ENCODE results near the gene TMEM86A.
"Not testable (repeated sequence)": the region's sequence is repeated elsewhere in the genome, so short reads cannot be mapped to it uniquely, and the experiment has no call there.

The TMEM86A gene

DNA sequence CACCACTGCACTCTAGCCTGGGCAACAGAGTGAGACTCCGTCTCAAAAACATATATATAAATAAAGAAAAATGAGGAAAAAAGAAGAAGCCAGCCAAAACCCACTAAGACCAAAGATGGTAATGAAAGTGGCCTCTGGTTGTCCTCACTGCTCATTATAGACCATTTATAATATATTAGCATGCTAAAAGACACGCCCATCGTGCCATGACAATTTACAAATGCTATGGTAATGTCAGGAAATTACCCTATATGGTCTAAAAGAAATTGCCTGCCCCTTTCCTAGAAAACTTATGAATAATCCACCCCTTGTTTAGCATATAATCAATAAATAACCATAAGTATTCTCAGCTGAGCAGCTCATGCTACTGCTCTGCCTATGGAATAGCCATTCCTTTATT is 16.1 kb upstream of the TMEM86A start:
- no peaks in the 10 kb centered on the region for H3K9me3 ChIP-seq (ENCODE audit: insufficient read depth, low read length)
- H3K27ac ChIP-seq (ENCODE audit: low read length): no peak overlapping the region
- H3K4me1 ChIP-seq (ENCODE audit: low read length): no peaks in the 10 kb centered on the region
- no peak overlapping the region for H2AFZ ChIP-seq (ENCODE audit: low read depth, low read length)
- H3K79me2 ChIP-seq (ENCODE audit: low read length): no peaks in the 10 kb centered on the region
- H3K27me3 ChIP-seq (ENCODE audit: low read depth, low read length): peaks cover 7% of the 10 kb centered on the region; the same call in 1 of the 2 replicates
- H3K4me3 ChIP-seq (ENCODE audit: low read length): no peak overlapping the region
- TF ChIP-seq EZH2phosphoT487 (IDR thresholded peaks at IDR 0.05; ENCODE audit: low read depth): no peak
- TF ChIP-seq, protein P1, sequence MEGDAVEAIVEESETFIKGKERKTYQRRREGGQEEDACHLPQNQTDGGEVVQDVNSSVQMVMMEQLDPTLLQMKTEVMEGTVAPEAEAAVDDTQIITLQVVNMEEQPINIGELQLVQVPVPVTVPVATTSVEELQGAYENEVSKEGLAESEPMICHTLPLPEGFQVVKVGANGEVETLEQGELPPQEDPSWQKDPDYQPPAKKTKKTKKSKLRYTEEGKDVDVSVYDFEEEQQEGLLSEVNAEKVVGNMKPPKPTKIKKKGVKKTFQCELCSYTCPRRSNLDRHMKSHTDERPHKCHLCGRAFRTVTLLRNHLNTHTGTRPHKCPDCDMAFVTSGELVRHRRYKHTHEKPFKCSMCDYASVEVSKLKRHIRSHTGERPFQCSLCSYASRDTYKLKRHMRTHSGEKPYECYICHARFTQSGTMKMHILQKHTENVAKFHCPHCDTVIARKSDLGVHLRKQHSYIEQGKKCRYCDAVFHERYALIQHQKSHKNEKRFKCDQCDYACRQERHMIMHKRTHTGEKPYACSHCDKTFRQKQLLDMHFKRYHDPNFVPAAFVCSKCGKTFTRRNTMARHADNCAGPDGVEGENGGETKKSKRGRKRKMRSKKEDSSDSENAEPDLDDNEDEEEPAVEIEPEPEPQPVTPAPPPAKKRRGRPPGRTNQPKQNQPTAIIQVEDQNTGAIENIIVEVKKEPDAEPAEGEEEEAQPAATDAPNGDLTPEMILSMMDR (IDR thresholded peaks at IDR 0.05; ENCODE audit: low read depth, low read length): no peak
- H3K9ac ChIP-seq (ENCODE audit: low read length): no peak overlapping the region
- no peak overlapping the region for H3K4me2 ChIP-seq (ENCODE audit: low read length)
- no peaks in the 10 kb centered on the region for H4K20me1 ChIP-seq (ENCODE audit: insufficient read depth, low read length)
- no peaks in the 10 kb centered on the region for H3K36me3 ChIP-seq (replicated peaks; ENCODE audit: low read depth, low read length)

DNA sequence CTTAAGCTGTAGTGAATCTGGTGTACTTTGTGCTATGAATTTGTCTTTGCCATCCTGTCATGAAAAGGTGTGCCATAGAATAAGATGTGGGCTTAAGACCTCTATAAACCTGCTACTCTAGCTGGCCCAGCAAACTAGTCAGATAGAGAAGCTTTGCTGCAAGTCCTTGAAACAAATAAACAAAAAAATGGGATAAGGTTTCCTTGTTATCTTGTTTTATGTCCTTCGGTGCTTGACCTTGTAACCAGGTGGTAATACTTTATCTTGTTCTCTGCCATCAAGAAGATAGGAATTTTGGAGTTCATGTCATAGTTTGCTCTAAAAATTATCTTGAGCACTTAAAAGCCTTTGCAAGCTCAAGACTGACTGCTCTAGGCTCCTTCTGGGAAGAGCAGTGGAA is 14.3 kb upstream of the TMEM86A start:
- no peak overlapping the region for H2AFZ ChIP-seq (ENCODE audit: low read depth, low read length)

DNA sequence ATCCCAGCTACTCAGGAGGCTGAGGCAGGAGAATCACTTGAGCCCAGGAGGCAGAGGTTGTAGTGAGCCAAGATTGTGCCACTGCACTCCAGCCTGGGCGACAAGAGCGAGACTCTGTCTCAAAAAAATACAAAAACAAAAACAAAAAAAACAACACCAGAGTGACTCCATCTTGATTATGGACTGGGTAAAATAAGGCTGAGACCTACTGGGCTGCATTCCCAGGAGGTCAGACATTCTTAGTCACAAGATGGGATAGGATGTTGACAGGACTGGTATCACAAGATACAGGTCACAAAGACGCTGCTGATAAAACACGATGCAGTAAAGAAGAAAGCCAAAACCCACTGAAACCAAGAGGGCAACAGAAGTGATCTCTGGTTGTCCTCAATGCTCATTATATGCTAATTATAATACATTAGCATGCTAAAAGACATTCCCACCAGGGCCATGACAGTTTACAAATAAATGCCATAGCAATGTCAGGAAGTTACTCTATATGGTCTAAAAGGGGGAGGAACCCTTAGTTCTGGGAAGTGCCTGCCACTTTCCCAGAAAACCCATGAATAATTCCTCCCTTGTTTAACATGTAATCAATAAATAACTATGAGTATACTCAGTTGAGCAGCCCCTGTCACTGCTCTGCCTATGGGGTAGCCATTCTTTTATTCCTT is 7.0 kb upstream of the TMEM86A start:
- H3K4me3 ChIP-seq (ENCODE audit: low read length); H3K36me3 ChIP-seq (replicated peaks; ENCODE audit: low read depth, low read length); H4K20me1 ChIP-seq (ENCODE audit: insufficient read depth, low read length); H3K4me2 ChIP-seq (ENCODE audit: low read length); H2AFZ ChIP-seq (ENCODE audit: low read depth, low read length); H3K9ac ChIP-seq (ENCODE audit: low read length); H3K79me2 ChIP-seq (ENCODE audit: low read length); H3K27ac ChIP-seq (ENCODE audit: low read length); H3K9me3 ChIP-seq (ENCODE audit: insufficient read depth, low read length): not testable (repeated sequence)
- H3K27me3 ChIP-seq (ENCODE audit: low read depth, low read length): 0 out of 2 replicates have a peak, but pooled peaks cover 13% of the 10 kb centered on the region
- H3K4me1 ChIP-seq (ENCODE audit: low read length): peaks cover 11% of the 10 kb centered on the region

More for the DNA sequence above, 14.3 kb upstream of the TMEM86A start:
- Histone ChIP-seq H3K4me2 (ENCODE audit: low read length) (no peak overlapping the region), H3K36me3 (replicated peaks; ENCODE audit: low read depth, low read length) (no peaks in the 10 kb centered on the region), H3K4me3 (ENCODE audit: low read length) (no peak overlapping the region), H3K79me2 (ENCODE audit: low read length) (no peaks in the 10 kb centered on the region), H3K27me3 (ENCODE audit: low read depth, low read length) (peaks cover 7% of the 10 kb centered on the region; the same call in 1 of the 2 replicates), H4K20me1 (ENCODE audit: insufficient read depth, low read length) (no peaks in the 10 kb centered on the region), H3K9ac (ENCODE audit: low read length) (no peak overlapping the region), H3K27ac (ENCODE audit: low read length) (no peak overlapping the region), H3K9me3 (ENCODE audit: insufficient read depth, low read length) (no peaks in the 10 kb centered on the region), H3K4me1 (ENCODE audit: low read length) (no peaks in the 10 kb centered on the region)
- TF ChIP-seq, protein P1 (IDR thresholded peaks at IDR 0.05; ENCODE audit: low read depth, low read length): no peak
- TF ChIP-seq EZH2phosphoT487 (IDR thresholded peaks at IDR 0.05; ENCODE audit: low read depth): no peak

DNA sequence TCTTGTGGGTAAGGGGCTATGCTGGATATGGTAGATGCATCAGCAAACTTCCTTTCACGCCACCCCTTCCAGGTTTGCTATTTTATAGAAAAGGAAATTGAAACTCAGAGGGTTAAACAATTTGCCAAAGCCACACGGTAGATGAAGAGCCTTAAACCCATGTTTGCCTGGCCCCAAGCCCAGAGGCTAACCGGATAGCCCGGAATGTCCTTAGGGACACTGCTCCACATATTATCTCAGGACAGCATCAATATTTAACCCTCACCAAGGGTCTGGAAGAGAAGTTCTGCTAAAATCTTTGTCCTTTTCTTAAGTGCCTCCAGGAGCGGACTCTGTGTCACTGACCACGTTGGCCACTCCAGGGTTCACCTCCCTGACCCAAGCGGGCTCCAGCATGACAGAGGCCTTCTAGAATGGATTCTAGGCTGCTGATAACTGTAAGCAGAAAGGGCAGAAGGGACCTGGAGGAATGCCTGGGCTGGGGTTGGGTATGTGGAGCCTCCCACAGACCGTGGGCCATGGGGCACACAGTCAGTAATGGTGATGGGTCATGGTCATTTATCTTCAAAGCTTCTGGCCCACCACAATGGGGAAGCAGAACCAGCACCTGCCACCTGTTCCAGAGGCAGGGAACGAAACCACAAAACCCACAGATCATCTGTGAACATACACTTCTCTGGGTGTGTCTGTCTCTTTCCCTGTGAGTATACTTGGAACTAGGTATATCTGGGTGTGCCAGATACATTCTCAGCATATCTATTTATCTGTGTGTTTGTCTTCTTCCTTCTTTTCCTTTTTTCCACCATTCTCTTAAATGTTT is 5.4 kb upstream of the TMEM86A start:
- no peaks in the 10 kb centered on the region for H3K36me3 ChIP-seq (replicated peaks; ENCODE audit: low read depth, low read length)
- no peak overlapping the region for H3K27ac ChIP-seq (ENCODE audit: low read length)
- TF ChIP-seq EZH2phosphoT487 (IDR thresholded peaks at IDR 0.05; ENCODE audit: low read depth): no peak
- TF ChIP-seq, protein P1 (IDR thresholded peaks at IDR 0.05; ENCODE audit: low read depth, low read length): no peak
- no peak overlapping the region for H3K4me2 ChIP-seq (ENCODE audit: low read length)
- no peak overlapping the region for H3K4me3 ChIP-seq (ENCODE audit: low read length)
- peaks cover 24% of the 10 kb centered on the region for H3K27me3 ChIP-seq (ENCODE audit: low read depth, low read length)
- H2AFZ ChIP-seq (ENCODE audit: low read depth, low read length): no peak overlapping the region
- no peaks in the 10 kb centered on the region for H3K79me2 ChIP-seq (ENCODE audit: low read length)
- H4K20me1 ChIP-seq (ENCODE audit: insufficient read depth, low read length): no peaks in the 10 kb centered on the region
- peaks cover 11% of the 10 kb centered on the region for H3K4me1 ChIP-seq (ENCODE audit: low read length)
- H3K9ac ChIP-seq (ENCODE audit: low read length): no peak overlapping the region
- no peaks in the 10 kb centered on the region for H3K9me3 ChIP-seq (ENCODE audit: insufficient read depth, low read length)
